HG03025 (cell line): ENCODE results near the gene ATP9B.
"Not testable (repeated sequence)": the region's sequence is repeated elsewhere in the genome, so short reads cannot be mapped to it uniquely, and the experiment has no call there.

Source experiments
- ATAC-seq: cut with Tn5 transposase; IDR thresholded peaks from one replicate; pipeline ENCODE4 v1.9.1; 2021; ENCODE audit warnings: mild to moderate bottlenecking, moderate library complexity; ENCODE audit not compliant: unreplicated experiment, low FRiP score

ATP9B gene

GRCh38 chr18:79227621-79228020, 158.4 kb downstream of the ATP9B start:
- ATAC-seq, result no peak

GRCh38 chr18:79229431-79229830, 160.2 kb downstream of the ATP9B start:
- no peak for ATAC-seq

DNA sequence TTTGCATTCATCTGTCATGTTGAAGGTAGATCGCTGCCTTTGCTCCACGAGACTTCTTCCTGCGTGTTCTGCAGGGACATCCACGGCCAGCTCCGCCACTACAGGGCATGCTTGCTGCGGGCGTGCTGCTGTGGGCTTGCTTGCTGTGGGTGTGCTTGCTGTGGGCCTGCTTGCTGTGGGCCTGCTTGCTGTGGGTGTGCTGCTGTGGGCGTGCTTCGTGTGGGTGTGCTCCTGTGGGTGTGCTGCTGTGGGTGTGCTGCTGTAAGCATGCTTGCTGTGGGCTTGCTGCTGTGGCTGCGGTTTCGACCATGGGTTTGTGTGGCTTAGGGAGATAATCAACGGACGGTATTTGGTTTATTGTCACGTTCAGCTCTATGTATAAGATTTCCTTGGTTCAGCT, 165.2 kb downstream of the ATP9B start:
- ATAC-seq, result no peak

- no peak for ATAC-seq
These were observed 170.4 kb downstream of the ATP9B start for GRCh38 chr18:79239631-79240030.

DNA sequence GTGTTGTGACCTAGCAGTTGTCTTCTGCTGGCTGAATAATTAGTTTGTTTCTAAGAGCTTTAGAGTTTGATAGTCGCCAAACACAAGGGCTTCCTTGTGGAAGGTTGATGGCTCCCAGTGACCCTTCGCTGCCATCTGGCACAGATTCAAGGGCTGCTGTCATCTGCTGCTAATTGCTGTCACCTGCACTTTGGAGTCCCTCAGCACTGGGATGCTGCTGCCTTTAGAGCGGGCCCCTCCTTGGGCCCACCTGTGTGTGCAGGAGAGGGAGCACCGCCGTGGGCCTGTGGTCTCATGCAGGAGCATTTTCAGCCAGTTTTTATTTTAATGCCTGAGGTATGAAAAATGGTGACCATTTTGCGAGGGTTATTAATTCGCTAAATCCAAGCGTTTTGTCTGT, 172.6 kb downstream of the ATP9B start:
- no peak for ATAC-seq

DNA sequence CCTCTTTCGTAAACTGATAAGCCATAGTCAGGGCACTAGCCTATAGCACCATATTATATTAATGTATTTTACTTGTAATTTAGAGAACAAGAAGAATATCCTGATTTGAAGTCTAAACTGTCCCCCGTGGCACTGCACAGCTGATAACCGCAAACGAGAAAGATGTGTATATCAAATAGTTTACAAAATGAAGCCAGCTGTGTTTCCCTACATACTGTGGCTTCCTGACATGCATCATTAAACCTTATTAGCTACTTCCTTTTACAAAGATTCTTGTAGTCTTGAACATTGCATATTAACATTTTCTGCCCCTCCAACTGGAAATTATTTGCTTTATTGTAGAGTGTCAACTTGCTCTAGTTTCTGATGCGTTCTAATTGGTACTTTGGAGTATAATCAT, 173.1 kb downstream of the ATP9B start:
- ATAC-seq, result no peak

DNA sequence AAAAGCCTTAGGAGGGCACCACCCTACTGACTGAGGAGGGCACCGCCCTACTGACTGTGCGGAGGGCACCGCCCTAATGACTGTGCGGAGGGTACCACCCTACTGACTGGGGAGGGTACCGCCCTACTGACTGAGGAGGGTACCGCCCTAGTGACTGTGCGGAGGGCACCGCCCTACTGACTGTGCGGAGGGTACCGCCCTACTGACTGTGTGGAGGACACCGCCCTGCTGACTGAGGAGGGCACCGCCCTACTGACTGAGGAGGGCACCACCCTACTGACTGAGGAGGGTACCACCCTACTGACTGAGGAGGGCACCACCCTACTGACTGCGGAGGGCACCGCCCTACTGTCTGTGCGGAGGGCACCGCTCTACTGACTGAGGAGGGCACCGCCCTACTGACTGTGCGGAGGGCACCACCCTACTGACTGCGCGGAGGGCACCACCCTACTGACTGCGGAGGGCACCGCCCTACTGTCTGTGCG, 176.4 kb downstream of the ATP9B start:
- no peak for ATAC-seq

DNA sequence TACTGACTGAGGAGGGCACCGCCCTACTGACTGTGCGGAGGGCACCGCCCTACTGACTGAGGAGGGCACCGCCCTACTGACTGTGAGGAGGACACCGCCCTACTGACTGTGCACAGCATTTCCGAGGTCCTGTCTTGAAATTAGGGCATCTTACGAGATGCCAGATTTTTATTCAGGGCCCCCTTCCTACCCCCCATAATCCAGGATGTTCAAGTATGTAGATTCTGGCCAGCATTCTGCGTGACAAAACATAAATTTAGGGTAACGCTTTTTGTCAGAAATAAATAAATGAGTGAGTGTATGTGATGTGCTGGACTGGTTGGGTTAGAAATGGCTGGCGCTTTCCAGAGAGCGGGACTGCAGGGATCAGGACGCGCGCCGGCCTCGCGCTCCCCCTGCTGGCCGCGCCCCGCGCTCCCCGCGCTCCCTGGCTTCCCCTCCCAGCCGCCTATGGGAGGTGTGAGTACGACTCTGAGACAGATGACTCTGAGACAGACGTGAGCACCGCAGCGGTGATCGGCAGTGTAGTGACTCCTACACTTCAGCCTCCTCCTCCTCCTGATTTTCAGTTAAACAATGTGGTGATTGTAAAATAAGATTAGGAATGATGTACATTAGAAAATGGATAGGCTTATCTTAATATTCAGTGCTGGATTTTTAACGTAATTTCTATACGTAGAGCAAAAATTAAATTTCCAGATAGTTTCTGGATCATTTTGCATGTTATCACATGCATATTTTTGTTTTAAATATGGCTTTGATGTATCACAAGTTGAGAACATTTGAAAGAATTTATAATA, 177.3 kb downstream of the ATP9B start:
- peak; percentile 85 for ATAC-seq

GRCh38 chr18:79248495-79249060, 179.4 kb downstream of the ATP9B start:
- ATAC-seq, result no peak

- no peak for ATAC-seq
These were observed 181.2 kb downstream of the ATP9B start for GRCh38 chr18:79250301-79250981.

GRCh38 chr18:79251021-79251420, 181.8 kb downstream of the ATP9B start:
- no peak for ATAC-seq

- ATAC-seq, result no peak
These were observed 183.9 kb downstream of the ATP9B start for GRCh38 chr18:79252904-79253633.

- no peak for ATAC-seq
These were observed 188.3 kb downstream of the ATP9B start for GRCh38 chr18:79257480-79257879.

GRCh38 chr18:79258447-79258846, 189.3 kb downstream of the ATP9B start:
- peak; percentile 77 for ATAC-seq

- no peak for ATAC-seq
These were observed 190.0 kb downstream of the ATP9B start for GRCh38 chr18:79259218-79259617.

GRCh38 chr18:79260023-79260422, 190.8 kb downstream of the ATP9B start:
- ATAC-seq, result no peak

DNA sequence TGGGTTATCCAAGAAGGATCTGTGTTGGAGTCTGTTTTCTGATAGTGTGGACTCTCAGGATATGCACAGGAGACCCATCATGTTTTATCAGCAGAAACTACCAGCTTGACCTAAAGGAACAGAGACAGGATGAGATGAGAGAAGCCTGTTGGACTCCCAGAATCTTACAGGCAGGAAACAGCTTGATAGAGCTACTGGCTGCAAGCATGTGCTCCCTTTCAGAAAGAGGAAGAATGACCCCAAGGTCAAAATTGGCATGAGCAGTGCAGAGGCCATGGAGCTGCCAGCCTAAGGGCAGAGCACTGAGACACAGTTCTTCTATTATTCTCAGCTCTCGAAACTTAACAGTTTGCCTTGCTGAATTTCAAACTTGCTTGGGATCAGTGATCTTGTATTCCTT, 191.3 kb downstream of the ATP9B start:
- no peak for ATAC-seq

DNA sequence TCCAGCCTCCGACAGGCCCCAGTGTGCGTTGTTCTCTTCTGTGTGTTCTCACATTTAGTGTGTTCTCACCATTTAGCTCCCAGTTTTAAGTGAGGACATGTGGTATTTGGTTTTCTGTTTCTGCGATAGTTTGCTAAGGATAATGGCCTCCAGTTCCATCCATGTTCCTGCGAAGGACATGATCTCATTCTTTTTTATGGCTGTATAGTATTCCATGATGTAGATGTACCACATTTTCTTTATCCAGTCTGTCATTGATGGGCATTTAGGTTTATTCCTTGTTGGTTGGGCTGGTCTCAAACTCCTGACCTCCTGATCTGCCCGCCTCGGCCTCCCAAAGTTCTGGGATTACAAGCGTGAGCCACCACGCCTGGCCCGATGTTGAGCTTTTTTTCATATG, 195.9 kb downstream of the ATP9B start:
- not testable (repeated sequence) for ATAC-seq

DNA sequence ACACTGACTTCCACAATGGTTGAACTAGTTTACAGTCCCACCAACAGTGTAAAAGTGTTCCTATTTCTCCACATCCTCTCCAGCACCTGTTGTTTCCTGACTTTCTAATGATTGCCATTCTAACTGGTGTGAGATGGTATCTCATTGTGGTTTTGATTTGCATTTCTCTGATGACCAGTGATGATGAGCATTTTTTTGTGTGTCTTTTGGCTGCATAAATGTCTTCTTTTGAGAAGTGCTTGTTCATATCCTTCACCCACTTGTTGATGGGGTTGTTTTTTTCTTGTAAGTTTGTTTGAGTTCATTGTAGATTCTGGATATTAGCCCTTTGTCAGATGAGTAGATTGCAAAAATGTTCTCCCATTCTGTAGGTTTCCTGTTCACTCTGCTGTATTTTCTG, 202.6 kb downstream of the ATP9B start:
- not testable (repeated sequence) for ATAC-seq

GRCh38 chr18:79272916-79273315, 203.7 kb downstream of the ATP9B start:
- no peak for ATAC-seq

DNA sequence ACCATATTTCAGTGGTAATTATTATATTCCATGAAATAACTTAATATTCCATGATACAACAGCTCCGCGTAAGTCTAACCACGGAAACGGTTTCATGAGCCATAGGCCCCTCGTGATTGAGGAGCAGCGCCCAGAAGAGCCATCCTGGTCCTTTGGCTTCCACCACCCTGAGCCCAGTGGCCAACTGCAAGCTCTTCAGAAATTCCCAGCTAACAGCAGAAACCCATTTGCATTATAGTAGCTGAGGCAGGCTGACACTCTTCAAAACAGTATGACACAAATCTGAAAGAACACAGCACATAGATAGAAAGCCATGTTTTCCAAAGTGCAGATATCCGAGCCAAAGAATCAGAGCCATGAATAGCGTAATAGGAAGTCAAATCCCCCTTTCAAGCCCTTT, 205.6 kb downstream of the ATP9B start:
- no peak for ATAC-seq
